GM19467 (cell line): ENCODE results near the gene LYRM2.

ENCODE experiments used
- ATAC-seq: cut with Tn5 transposase; IDR thresholded peaks from one replicate; pipeline ENCODE4 v1.9.1; 2021; ENCODE audit warnings: mild to moderate bottlenecking, moderate library complexity; ENCODE audit not compliant: unreplicated experiment

Gene LYRM2

GRCh38 chr6:89638320-89639195 is at the start of gene LYRM2:
Gene LYRM2 (minus strand): TSS chr6:89638747. CDS start chr6:89638716, 31 bp downstream.
- ATAC-seq = peak; percentile 99

GRCh38 chr6:89688328-89688727 is 49.8 kb upstream of the LYRM2 start:
- no peak for ATAC-seq

- ATAC-seq = no peak
Observed at GRCh38 chr6:89685311-89685710, 46.8 kb upstream of the LYRM2 start.

- no peak for ATAC-seq
Observed at GRCh38 chr6:89682991-89683390, 44.4 kb upstream of the LYRM2 start.

GRCh38 chr6:89681983-89682564 is 43.5 kb upstream of the LYRM2 start:
- no peak for ATAC-seq

GRCh38 chr6:89680551-89680950 is 42.0 kb upstream of the LYRM2 start:
- no peak for ATAC-seq

- no peak for ATAC-seq
Observed at GRCh38 chr6:89680150-89680549, 41.6 kb upstream of the LYRM2 start.

- no peak for ATAC-seq
Observed at GRCh38 chr6:89679215-89680120, 40.9 kb upstream of the LYRM2 start.

GRCh38 chr6:89678531-89678930 is 40.0 kb upstream of the LYRM2 start:
- no peak for ATAC-seq

- no peak for ATAC-seq
Observed at GRCh38 chr6:89675949-89676748, 37.6 kb upstream of the LYRM2 start.

- no peak for ATAC-seq
Observed at GRCh38 chr6:89670935-89671565, 32.5 kb upstream of the LYRM2 start.

GRCh38 chr6:89669002-89669401 is 30.5 kb upstream of the LYRM2 start:
- no peak for ATAC-seq

- no peak for ATAC-seq
Observed at GRCh38 chr6:89667872-89668556, 29.5 kb upstream of the LYRM2 start.

- ATAC-seq = no peak
Observed at GRCh38 chr6:89662659-89663223, 24.2 kb upstream of the LYRM2 start.

GRCh38 chr6:89661559-89661958 is 23.0 kb upstream of the LYRM2 start:
- ATAC-seq = no peak

GRCh38 chr6:89660981-89661380 is 22.4 kb upstream of the LYRM2 start:
- no peak for ATAC-seq

- ATAC-seq = no peak
Observed at GRCh38 chr6:89657445-89658158, 19.1 kb upstream of the LYRM2 start.

GRCh38 chr6:89655122-89655521 is 16.6 kb upstream of the LYRM2 start:
- no peak for ATAC-seq

GRCh38 chr6:89650579-89650978 is 12.0 kb upstream of the LYRM2 start:
- no peak for ATAC-seq
